HepG2 (cell line): ENCODE results near the gene B3GNT7. TPM values are rescaled to one million over a fixed set of nuclear protein-coding genes. Genes with fewer than 3 reads are reported as not detected.

ENCODE experiments used
- ATAC-seq: fragments of 200-7000 bp; cut with Tn5 transposase; 3 replicates; pipeline ENCODE4 v1.9.1; 2020; ENCODE audit warnings: mild to moderate bottlenecking, moderate library complexity
- BruUV-seq: library from RNA; stranded (reverse); fragments of 400-500 nt; replicated peaks from 2 replicates; lab custom pipeline; 2021; lab: Mats Ljungman, UMichigan
- CTCF ChIA-PET: fragments of 300-600 bp; formaldehyde crosslinking; extraction: SDS; loops from one replicate; lab custom pipeline; 2021; ENCODE audit warnings: low total read pairs, inconsistent platforms, low intra/inter-chr PET ratio; lab: Yijun Ruan, JAX
- POLR2A ChIA-PET: fragments of 350-600 bp; sonication (Branson Sonifier 250); formaldehyde crosslinking; loops from one replicate; lab custom pipeline; 2020; ENCODE audit warnings: antibody characterized with exemption, inconsistent platforms; lab: Yijun Ruan, JAX
- DNase-seq: peaks from one replicate; pipeline ENCODE4 v3.0.0-alpha.2; 2015; ENCODE audit warnings: low spot score
- FAIRE-seq: peaks from 3 replicates; lab custom pipeline; 2011; peaks lifted over from hg19 to GRCh38; lab: Jason Lieb, UNC
- H2AFZ ChIP-seq: one replicate; pipeline ENCODE4 v1.6.1; 2011; ENCODE audit warnings: low read length, inconsistent platforms
- H3K27ac ChIP-seq: fragments of 300-600 bp; 3 replicates; pipeline ENCODE4 v1.8.0; 2011; ENCODE audit warnings: mixed run types, mild to moderate bottlenecking, mixed read lengths, low read length, inconsistent platforms; ENCODE audit not compliant: insufficient read depth; ENCODE audit errors: extremely low read length
- H3K27me3 ChIP-seq, 2 experiments: fragments of 200-600 bp in 1 of 2; 2 replicates in 1 of 2; 3 replicates in 1 of 2; pipeline versions ENCODE4 v1.6.0 to v1.8.0; 2011; ENCODE audit warnings: low read length in 2 of 2, mild to moderate bottlenecking in 2 of 2, moderate library complexity in 2 of 2, inconsistent platforms in 1 of 2; ENCODE audit not compliant: insufficient read depth in 2 of 2, control insufficient read depth in 1 of 2
- H3K36me3 ChIP-seq, 2 experiments: fragments of 200-600 bp in 1 of 2; replicated peaks in 1 of 2; 2 replicates in 1 of 2; 3 replicates in 1 of 2; pipeline versions ENCODE4 v1.5.1 to v1.8.0; 2011; ENCODE audit warnings: low read length in 2 of 2, inconsistent platforms in 1 of 2; ENCODE audit not compliant: insufficient read depth in 2 of 2, control insufficient read depth in 1 of 2
- H3K4me1 ChIP-seq: 2 replicates; pipeline ENCODE4 v1.5.1; 2012; ENCODE audit warnings: low read length, inconsistent platforms; ENCODE audit not compliant: insufficient read depth
- H3K4me2 ChIP-seq: 2 replicates; pipeline ENCODE4 v1.6.0; 2011; ENCODE audit warnings: low read depth, low read length, inconsistent platforms
- H3K4me3 ChIP-seq, 3 experiments: fragments of 200-600 bp in 1 of 3; sonication (generic), shearing (Covaris generic) in 1 of 3; replicated peaks in 1 of 3; 2 replicates each; pipeline ENCODE4 v1.5.1; 2011 to 2016; ENCODE audit warnings: low read length in 3 of 3, inconsistent platforms in 2 of 3, low read depth in 2 of 3, mild to moderate bottlenecking in 2 of 3, control low read depth in 1 of 3, mixed read lengths in 1 of 3; ENCODE audit not compliant: insufficient read depth in 1 of 3
- H3K79me2 ChIP-seq: one replicate; pipeline ENCODE4 v1.6.1; 2011; ENCODE audit warnings: low read length, inconsistent platforms; ENCODE audit not compliant: insufficient read depth
- H3K9ac ChIP-seq: 2 replicates; pipeline ENCODE4 v1.6.0; 2011; ENCODE audit warnings: mild to moderate bottlenecking, low read depth, low read length, inconsistent platforms; ENCODE audit not compliant: insufficient read depth
- H3K9me3 ChIP-seq: 2 replicates; pipeline ENCODE4 v1.5.1; 2012; ENCODE audit warnings: mild to moderate bottlenecking, low read length
- H4K20me1 ChIP-seq: 2 replicates; pipeline ENCODE4 v1.6.0; 2011; ENCODE audit warnings: inconsistent platforms, mild to moderate bottlenecking, low read length, moderate library complexity; ENCODE audit not compliant: insufficient read depth
- MYC ChIP-seq: sonication (generic); formaldehyde crosslinking; IDR thresholded peaks from 2 replicates; pipeline ENCODE4 v1.9.0; 2021; ENCODE audit warnings: missing genetic modification reagents, borderline replicate concordance
- POLR2A ChIP-seq, 2 experiments: IDR thresholded peaks; 2 replicates each; pipeline ENCODE4 v1.6.1; 2011; ENCODE audit warnings: low read depth in 2 of 2, low read length in 2 of 2, mild to moderate bottlenecking in 1 of 2, moderate library complexity in 1 of 2; ENCODE audit not compliant: insufficient read depth in 1 of 2
- SMC3 ChIP-seq: IDR thresholded peaks from 2 replicates; pipeline ENCODE4 v1.6.1; 2011; ENCODE audit warnings: low read length, improper control_type of control experiment
- TRIM24 ChIP-seq: sonication (generic); formaldehyde crosslinking; IDR thresholded peaks from 2 replicates; pipeline ENCODE4 v1.8.0; 2022; ENCODE audit warnings: mild to moderate bottlenecking, missing genetic modification reagents
- ZNF441 ChIP-seq: sonication (generic); formaldehyde crosslinking; IDR thresholded peaks from 2 replicates; pipeline ENCODE4 v1.7.0; 2021; ENCODE audit warnings: missing genetic modification reagents, borderline replicate concordance
- ZNF558 ChIP-seq: sonication (generic); formaldehyde crosslinking; IDR thresholded peaks from 2 replicates; pipeline ENCODE4 v1.9.0; 2022; ENCODE audit warnings: mild to moderate bottlenecking, missing genetic modification reagents, borderline replicate concordance
- ZNF672 ChIP-seq: sonication (generic); formaldehyde crosslinking; IDR thresholded peaks from 2 replicates; pipeline ENCODE4 v1.8.1; 2022; ENCODE audit warnings: missing genetic modification reagents
- ZNF768 ChIP-seq: sonication (generic); formaldehyde crosslinking; IDR thresholded peaks from 2 replicates; pipeline ENCODE4 v1.4.0; 2020; ENCODE audit warnings: missing genetic modification reagents
- ZSCAN29 ChIP-seq: sonication (generic); formaldehyde crosslinking; conservative IDR thresholded peaks from 2 replicates; pipeline ENCODE4 v1.4.0; 2020; ENCODE audit warnings: mild to moderate bottlenecking, missing genetic modification reagents
- WGBS: methylation state at CpG from one replicate; pipeline ENCODE4 v1.1.6; 2017; ENCODE audit warnings: low lambda C conversion rate; 5-methylcytosine and 5-hydroxymethylcytosine counted together
- in situ Hi-C: cut with HindIII; loops from 2 replicates; pipeline ENCODE4 v1.10.0; 2017; ENCODE audit warnings: low pct_unique_long_range_greater_than_20kb; ENCODE audit not compliant: extremely low pct_ligation_motif_present
- intact Hi-C: fragments of 100-400 bp; cut with micrococcal nuclease; formaldehyde crosslinking; loops from one replicate; pipeline ENCODE4 v1.10.0; 2022; ENCODE audit not compliant: unreplicated experiment
- polyA plus RNA-seq, 8 experiments: library from polyadenylated mRNA; depleted of rRNA in 3 of 8; stranded (reverse) in 7 of 8; unstranded in 1 of 8; fragments of >200 nt; fragmentation: Illumina TruSeq in 4 of 8; extraction: Trizol in 4 of 8; gene quantifications; 2 replicates each; pipeline versions ENCODE4 v1.2.1 to v1.2.3, GENCODE V29; 2011 to 2016; ENCODE audit warnings: low read depth in 4 of 8, missing spikeins in 1 of 8, mixed read lengths in 1 of 8; ENCODE audit not compliant: insufficient read depth in 1 of 8
- total RNA-seq, 5 experiments: library from RNA; depleted of rRNA; stranded (reverse); fragments of >200 nt; fragmentation: Illumina TruSeq; extraction: Trizol; gene quantifications; 2 replicates each; pipeline ENCODE4 v1.2.3, GENCODE V29; 2016; ENCODE audit warnings: low read depth in 1 of 5

B3GNT7 gene
- total and polyA plus RNA-seq, 2 of the 13 experiments (the other 11 are each of a cell fraction or from before 2014, with no cell fraction given) = 0.04 to 0.24 TPM

DNA sequence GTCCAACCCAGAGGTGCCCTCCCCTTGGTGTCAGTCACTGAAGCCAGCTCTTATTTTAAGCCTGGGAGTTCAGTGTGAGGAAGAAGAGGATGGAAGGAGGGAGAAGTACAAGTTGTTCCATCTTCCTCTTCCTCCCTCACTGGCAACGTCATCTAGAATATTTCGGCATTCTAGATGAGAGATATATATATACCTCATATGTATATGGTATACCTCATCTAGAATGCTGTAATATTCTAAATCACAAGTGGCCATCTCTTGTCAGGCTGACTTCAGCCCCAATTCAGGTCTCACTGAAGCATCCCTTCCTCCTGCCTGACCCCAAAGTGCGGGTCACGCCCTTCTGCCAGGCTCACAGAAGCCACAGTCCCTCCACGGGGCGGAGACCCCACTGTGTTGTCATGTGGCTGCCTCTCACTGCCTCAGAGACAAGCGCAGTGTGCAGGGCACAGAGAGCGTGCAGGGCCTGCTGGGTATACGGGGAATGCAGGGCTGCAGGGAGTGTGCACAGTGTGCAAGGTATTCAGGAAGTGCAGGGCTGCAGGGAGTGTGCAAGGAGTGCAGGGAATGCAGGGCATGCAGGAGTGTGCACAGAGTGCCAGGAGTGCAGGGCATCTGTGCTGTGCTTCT is 32.8 kb upstream of the B3GNT7 start:
- no peak for TF ChIP-seq ZSCAN29 (CRISPR knock-in tag)
- no peak for TF ChIP-seq POLR2A (IDR thresholded peaks at IDR 0.05; ENCODE audit: insufficient read depth in 1 of 2, low read depth in 2 of 2, low read length in 2 of 2)
- no peak for TF ChIP-seq ZNF558 (CRISPR knock-in tag)
- no peak for TF ChIP-seq MYC (CRISPR knock-in tag)
- TF ChIP-seq SMC3 = no peak
- no peak for TF ChIP-seq ZNF441 (CRISPR knock-in tag)
- TF ChIP-seq, all 625 proteins: peak for 0
- in situ Hi-C loops = no loop called here
- no peak overlapping the region for H3K9ac ChIP-seq
- no peak overlapping the region for H3K4me3 ChIP-seq
- POLR2A ChIA-PET = no interaction called here
- intact Hi-C loops = no loop called here
- FAIRE-seq (no peak), DNase-seq (no peak), ATAC-seq (no peak)
- CTCF ChIA-PET = no interaction called here
- no peak overlapping the region for H3K4me2 ChIP-seq
- no peaks in the 10 kb centered on the region for H3K9me3 ChIP-seq
- H3K79me2 ChIP-seq = no peaks in the 10 kb centered on the region
- no peak overlapping the region for H3K27ac ChIP-seq
- no peak overlapping the region for H2AFZ ChIP-seq
- H3K27me3 ChIP-seq = no peaks in the 10 kb centered on the region
- H3K36me3 ChIP-seq = no peaks in the 10 kb centered on the region; a peak in 1 of 5 replicates
- peaks cover 18% of the 10 kb centered on the region for H3K4me1 ChIP-seq
- no TSS peak for BruUV-seq
- no peaks in the 10 kb centered on the region for H4K20me1 ChIP-seq
- 76% methylated on average over 9 of the region's 9 CpGs for WGBS

DNA sequence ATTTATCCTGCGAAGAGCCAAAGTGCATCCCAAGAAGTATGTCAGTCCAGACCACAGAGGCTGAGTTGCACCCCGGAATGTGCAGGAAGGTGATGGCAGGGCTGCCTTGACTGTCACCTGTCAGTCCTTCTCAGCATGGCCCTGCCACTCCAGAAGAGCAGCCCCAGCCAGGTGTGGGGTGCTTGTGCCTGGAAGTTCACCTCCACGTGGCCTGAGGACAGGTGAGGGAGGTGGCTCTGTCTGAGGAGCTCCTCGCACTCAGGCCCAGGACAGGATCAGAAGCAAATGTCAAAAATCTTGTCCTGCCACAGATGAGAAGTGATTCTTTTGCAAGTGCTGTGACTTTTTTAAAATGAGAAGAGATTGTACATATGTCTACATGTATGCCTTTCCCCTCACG is 31.4 kb upstream of the B3GNT7 start:
- H3K4me1 ChIP-seq = peaks cover 18% of the 10 kb centered on the region
- no peak overlapping the region for H3K9ac ChIP-seq
- CTCF ChIA-PET = no interaction called here

More for the DNA sequence above, 31.4 kb upstream of the B3GNT7 start:
- ATAC-seq = no peak
- WGBS = 91% methylated on average over 4 of the region's 5 CpGs
- no peak for FAIRE-seq
- Histone ChIP-seq H3K79me2 (no peaks in the 10 kb centered on the region), H3K36me3 (no peaks in the 10 kb centered on the region; a peak in 1 of 5 replicates), H3K27ac (no peak overlapping the region), H4K20me1 (no peaks in the 10 kb centered on the region), H2AFZ (no peak overlapping the region), H3K9me3 (no peaks in the 10 kb centered on the region), H3K4me3 (no peak overlapping the region), H3K4me2 (no peak overlapping the region), H3K27me3 (no peaks in the 10 kb centered on the region)
- TF ChIP-seq TRIM24 (no peak), ZNF672 (CRISPR knock-in tag) (no peak), ZNF768 (CRISPR knock-in tag) (0 out of 2 replicates have a peak, but pooled peaks have one; percentile 25)
- POLR2A ChIA-PET = no interaction called here
- no peak for DNase-seq
- no TSS peak for BruUV-seq
- in situ Hi-C loops (no loop called here), intact Hi-C loops (no loop called here)
